Spleen (tissue), 11 donors: ENCODE measurements around the gene ANKS1B. TPM values are rescaled to one million over a fixed set of nuclear protein-coding genes. Genes with fewer than 3 reads are reported as not detected.

ENCODE experiments used
- DNase-seq: peaks from one replicate; pipeline ENCODE4 v3.0.0-alpha.2; 2020
- H3K27ac ChIP-seq, 8 donors: fragments of 200-600 bp; sonication (generic) in 7 of 8; 1 replicate in 4 of 8; 2 replicates in 4 of 8; pipeline versions ENCODE4 v1.5.0 to v1.8.0; 2016 to 2021; ENCODE audit warnings: inconsistent platforms in 4 of 8, mild to moderate bottlenecking in 4 of 8, moderate library complexity in 1 of 8
- H3K27me3 ChIP-seq, 7 donors: fragments of 200-600 bp; sonication (generic) in 6 of 7; replicated peaks in 1 of 7; 1 replicate in 4 of 7; 2 replicates in 3 of 7; pipeline versions ENCODE4 v1.5.0 to v1.8.0; 2016 to 2021; ENCODE audit warnings: inconsistent platforms in 3 of 7, mild to moderate bottlenecking in 1 of 7
- H3K36me3 ChIP-seq, 6 donors: fragments of 200-600 bp; sonication (generic) in 5 of 6; 1 replicate in 4 of 6; 2 replicates in 2 of 6; pipeline versions ENCODE4 v1.5.0 to v1.8.0; 2016 to 2021; ENCODE audit warnings: inconsistent platforms in 2 of 6
- H3K4me1 ChIP-seq, 6 donors: fragments of 200-600 bp; sonication (generic) in 5 of 6; 1 replicate in 3 of 6; 2 replicates in 3 of 6; pipeline versions ENCODE4 v1.5.0 to v1.8.0; 2016 to 2021; ENCODE audit warnings: inconsistent platforms in 3 of 6
- H3K4me3 ChIP-seq, 8 donors: fragments of 200-600 bp; sonication (generic) in 7 of 8; 1 replicate in 4 of 8; 2 replicates in 4 of 8; pipeline versions ENCODE4 v1.5.0 to v1.8.0; 2016 to 2021; ENCODE audit warnings: inconsistent platforms in 4 of 8, mild to moderate bottlenecking in 4 of 8, moderate library complexity in 2 of 8
- H3K9me3 ChIP-seq, 8 donors: fragments of 200-600 bp; sonication (generic) in 7 of 8; 1 replicate in 4 of 8; 2 replicates in 4 of 8; pipeline versions ENCODE4 v1.5.0 to v1.8.0; 2016 to 2021; ENCODE audit warnings: inconsistent platforms in 4 of 8
- CTCF ChIP-seq, 11 experiments: fragments of 200-600 bp in 7 of 11; fragments of 450-650 bp in 4 of 11; sonication (generic) in 4 of 11; IDR thresholded peaks in 8 of 11; conservative IDR thresholded peaks in 3 of 11; 1 replicate in 7 of 11; 2 replicates in 4 of 11; pipeline versions ENCODE4 v1.4.0 to v1.8.0; 2016 to 2021; ENCODE audit warnings: antibody characterized with exemption in 11 of 11, inconsistent platforms in 4 of 11, mild to moderate bottlenecking in 1 of 11
- POLR2A ChIP-seq, 3 donors: fragments of 450-650 bp; IDR thresholded peaks; one replicate each; pipeline ENCODE4 v1.5.1; 2017; ENCODE audit warnings: antibody characterized with exemption in 3 of 3, mild to moderate bottlenecking in 1 of 3
- POLR2AphosphoS5 ChIP-seq, 3 donors: sonication (generic); formaldehyde crosslinking; IDR thresholded peaks; one replicate each; pipeline ENCODE4 v1.5.1; 2017; ENCODE audit warnings: antibody characterized with exemption in 3 of 3
- WGBS, 5 donors: extraction: QIAGEN DNeasy Blood & Tissue Kit in 3 of 5; methylation state at CpG; one replicate each; pipeline versions ENCODE4 v1.1.5 to v1.1.7; 2013 to 2018; 5-methylcytosine and 5-hydroxymethylcytosine counted together
- intact Hi-C: fragments of 100-400 bp; cut with DNase I; formaldehyde crosslinking; loops from one replicate; pipeline ENCODE4 v1.15.0; 2023; ENCODE audit warnings: low total_unique reads
- polyA plus RNA-seq, 3 donors: library from polyadenylated mRNA; stranded (reverse); fragments of 200-250 nt; gene quantifications; one replicate each; pipeline ENCODE4 v1.2.1, GENCODE V29; 2013
- total RNA-seq, 7 donors: library from RNA; depleted of rRNA in 3 of 7; stranded (reverse); fragments of >200 nt in 3 of 7; fragmentation: NEBNext Ultra II Directional in 4 of 7; extraction: Animal tissue kit (Norgen Biotek cat#: 25700) in 4 of 7; gene quantifications; one replicate each; pipeline versions ENCODE4 v1.1.0 to v1.2.1, GENCODE V29; 2016 to 2021
- donor health status: healthy with polysubstance abuse.
- donor health status: DM: no; HTN: no; CAD: no; lungs with moderate emphysema.
- donor health status: DM: no; HTN: no; CAD: no.
- donor health status: Bipolar disorder and iron deficiency.
- donor health status: healthy.
- donor health status: DM: no; HTN: no; CAD: no.
- donor health status: DM: yes; HTN: yes; CAD: no.

The ANKS1B gene
- total and polyA plus RNA-seq, 10 donors = 0.21 to 8.0 (median 4.2) TPM

- Histone ChIP-seq H3K4me1 (no peaks in the 10 kb centered on the region), H3K27ac (no peak overlapping the region), H3K27me3 (no peaks in the 10 kb centered on the region), H3K9me3 (peaks cover 0 to 6% (median 0%) of the 10 kb centered on the region in 8 donors), H3K36me3 (no peaks in the 10 kb centered on the region), H3K4me3 (no peak overlapping the region)
- intact Hi-C loops = no loop called here
- TF ChIP-seq POLR2A (IDR thresholded peaks at IDR 0.05) (no peak), CTCF (IDR thresholded peaks at IDR 0.05 in 8 of 11, conservative IDR thresholded peaks at IDR 0.05 in 3 of 11) (no peak), POLR2AphosphoS5 (IDR thresholded peaks at IDR 0.05) (no peak)
- no peak for DNase-seq
- WGBS, 5 donors = 80 to 94% (median 87%) methylated on average over 2 of the region's 2 CpGs
Measured at GRCh38 chr12:99926511-99927169, 58.1 kb downstream of the ANKS1B start.

DNA sequence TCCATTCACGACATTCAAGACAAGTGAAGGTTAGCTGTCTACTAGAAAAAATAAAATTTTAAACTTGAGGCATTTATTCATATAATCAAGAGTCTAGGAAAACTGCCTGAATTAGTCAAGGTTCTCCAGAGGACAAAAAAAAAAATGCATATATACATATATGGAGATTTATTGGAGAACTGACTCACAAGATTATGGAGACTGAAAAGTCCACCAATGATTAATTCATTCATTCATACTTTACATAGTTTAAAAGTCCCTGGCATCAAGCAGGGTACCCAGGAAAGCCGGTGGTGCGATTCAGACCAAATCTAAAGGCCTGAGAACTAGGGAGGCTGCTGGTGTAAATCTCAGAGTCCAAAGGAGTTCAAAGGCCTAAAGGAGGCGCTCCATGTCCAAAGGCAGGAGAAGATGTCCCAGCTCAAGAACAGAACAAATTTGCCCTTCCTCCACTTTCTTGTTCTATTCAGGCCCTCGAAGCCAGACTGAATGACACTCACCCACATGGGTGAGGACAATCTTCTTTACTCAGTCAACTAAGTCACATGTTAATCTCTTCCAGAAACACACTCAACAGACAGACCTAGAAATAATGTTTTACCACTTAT, 64.3 kb downstream of the ANKS1B start:
- Histone ChIP-seq H3K36me3 (no peaks in the 10 kb centered on the region), H3K27me3 (no peaks in the 10 kb centered on the region), H3K4me1 (no peaks in the 10 kb centered on the region), H3K9me3 (peaks cover 0 to 2% (median 0%) of the 10 kb centered on the region in 8 donors), H3K4me3 (no peak overlapping the region), H3K27ac (no peak overlapping the region)
- DNase-seq = no peak
- intact Hi-C loops = no loop called here
- WGBS, 5 donors = 81 to 88% (median 85%) methylated on average over 5 of the region's 5 CpGs
- TF ChIP-seq CTCF (IDR thresholded peaks at IDR 0.05 in 8 of 11, conservative IDR thresholded peaks at IDR 0.05 in 3 of 11) = no peak
- TF ChIP-seq POLR2A (IDR thresholded peaks at IDR 0.05) = no peak

- Histone ChIP-seq H3K9me3 (no peaks in the 10 kb centered on the region), H3K27ac (no peak overlapping the region), H3K27me3 (no peaks in the 10 kb centered on the region), H3K36me3 (no peaks in the 10 kb centered on the region), H3K4me1 (no peaks in the 10 kb centered on the region), H3K4me3 (no peak overlapping the region)
- intact Hi-C loops = no loop called here
- DNase-seq = no peak
- WGBS, 5 donors = 81 to 96% (median 84%) methylated on average over 5 of the region's 5 CpGs
- TF ChIP-seq CTCF (IDR thresholded peaks at IDR 0.05 in 8 of 11, conservative IDR thresholded peaks at IDR 0.05 in 3 of 11) (no peak), POLR2AphosphoS5 (IDR thresholded peaks at IDR 0.05) (no peak), POLR2A (IDR thresholded peaks at IDR 0.05) (no peak)
Measured at GRCh38 chr12:99917711-99918402, 66.9 kb downstream of the ANKS1B start.

- TF ChIP-seq POLR2A (IDR thresholded peaks at IDR 0.05) (no peak), POLR2AphosphoS5 (IDR thresholded peaks at IDR 0.05) (no peak), CTCF (IDR thresholded peaks at IDR 0.05 in 8 of 11, conservative IDR thresholded peaks at IDR 0.05 in 3 of 11) (no peak)
- no peaks in the 10 kb centered on the region for H3K9me3 ChIP-seq
- intact Hi-C loops = no loop called here
- no peaks in the 10 kb centered on the region for H3K27me3 ChIP-seq
- DNase-seq = no peak
- no peaks in the 10 kb centered on the region for H3K36me3 ChIP-seq
- H3K27ac ChIP-seq = no peak overlapping the region
- no peak overlapping the region for H3K4me3 ChIP-seq
- WGBS, 5 donors = 56 to 71% (median 63%) methylated on average over 3 of the region's 3 CpGs
- H3K4me1 ChIP-seq = no peaks in the 10 kb centered on the region
Measured at GRCh38 chr12:99916555-99916954, 68.2 kb downstream of the ANKS1B start.
